H9 (cell line): ENCODE measurements around the gene HOXA9. TPM values are rescaled to one million over a fixed set of nuclear protein-coding genes. Genes with fewer than 3 reads are reported as not detected.
A peak's percentile ranks its signal among the peaks of the same experiment; 100 is the strongest.

Experiments
- DNase-seq: peaks from one replicate; pipeline ENCODE4 v3.0.0-alpha.2; 2017
- H2AFZ ChIP-seq: one replicate; pipeline ENCODE4 v1.6.1; 2013; ENCODE audit warnings: mild to moderate bottlenecking, low read length, control low read depth, moderate library complexity
- H2AK5ac ChIP-seq: 2 replicates; pipeline ENCODE4 v1.6.1; 2013; ENCODE audit warnings: low read length, control low read depth, mixed read lengths; ENCODE audit not compliant: insufficient read length
- H2BK120ac ChIP-seq: one replicate; pipeline ENCODE4 v1.6.1; 2013; ENCODE audit warnings: low read depth, mild to moderate bottlenecking, low read length, control low read depth, inconsistent platforms; ENCODE audit not compliant: poor library complexity, severe bottlenecking
- H2BK12ac ChIP-seq: 2 replicates; pipeline ENCODE4 v1.6.1; 2013; ENCODE audit warnings: low read length, control low read depth, mixed read lengths, low read depth; ENCODE audit not compliant: insufficient read length
- H2BK15ac ChIP-seq: 2 replicates; pipeline ENCODE4 v1.6.1; 2013; ENCODE audit warnings: low read depth, low read length, control low read depth
- H2BK20ac ChIP-seq: one replicate; pipeline ENCODE4 v1.6.1; 2013; ENCODE audit warnings: low read depth, mild to moderate bottlenecking, low read length, control low read depth, inconsistent platforms; ENCODE audit not compliant: poor library complexity, severe bottlenecking
- H2BK5ac ChIP-seq: 2 replicates; pipeline ENCODE4 v1.6.1; 2013; ENCODE audit warnings: low read length, control low read depth, mixed read lengths; ENCODE audit not compliant: insufficient read length
- H3K14ac ChIP-seq: 2 replicates; pipeline ENCODE4 v1.6.1; 2013; ENCODE audit warnings: low read length, control low read depth; ENCODE audit not compliant: insufficient read depth
- H3K18ac ChIP-seq: 2 replicates; pipeline ENCODE4 v1.6.1; 2013; ENCODE audit warnings: low read depth, mild to moderate bottlenecking, mixed read lengths, low read length, control low read depth; ENCODE audit not compliant: insufficient read length
- H3K23ac ChIP-seq: 2 replicates; pipeline ENCODE4 v1.6.1; 2013; ENCODE audit warnings: low read length, control low read depth, mixed read lengths, low read depth; ENCODE audit not compliant: insufficient read length
- H3K23me2 ChIP-seq: 2 replicates; pipeline ENCODE4 v1.6.1; 2013; ENCODE audit warnings: low read depth, mild to moderate bottlenecking, mixed read lengths, low read length, control low read depth; ENCODE audit not compliant: insufficient read length, poor library complexity, severe bottlenecking
- H3K27ac ChIP-seq: 2 replicates; pipeline ENCODE4 v1.5.1; 2013; ENCODE audit warnings: low read length, control low read depth, mixed read lengths, low read depth; ENCODE audit not compliant: insufficient read length
- H3K27me3 ChIP-seq: 2 replicates; pipeline ENCODE4 v1.6.1; 2013; ENCODE audit warnings: low read length, control low read depth, inconsistent platforms; ENCODE audit not compliant: insufficient read depth
- H3K4ac ChIP-seq: 2 replicates; pipeline ENCODE4 v1.6.1; 2013; ENCODE audit warnings: low read depth, mild to moderate bottlenecking, control low read depth, inconsistent platforms, low read length, moderate library complexity
- H3K4me1 ChIP-seq: 2 replicates; pipeline ENCODE4 v1.6.1; 2013; ENCODE audit warnings: low read length, control low read depth, inconsistent platforms; ENCODE audit not compliant: insufficient read depth
- H3K4me2 ChIP-seq: 2 replicates; pipeline ENCODE4 v1.6.1; 2013; ENCODE audit warnings: low read length, control low read depth, mixed read lengths; ENCODE audit not compliant: insufficient read length, insufficient read depth
- H3K56ac ChIP-seq: 2 replicates; pipeline ENCODE4 v1.6.1; 2013; ENCODE audit warnings: low read depth, mild to moderate bottlenecking, mixed read lengths, low read length, control low read depth; ENCODE audit not compliant: insufficient read length
- H3K79me1 ChIP-seq: 2 replicates; pipeline ENCODE4 v1.6.1; 2013; ENCODE audit warnings: low read depth, mild to moderate bottlenecking, moderate library complexity, low read length, control low read depth, inconsistent platforms; ENCODE audit not compliant: insufficient read depth, poor library complexity, severe bottlenecking
- H3K79me2 ChIP-seq: 2 replicates; pipeline ENCODE4 v1.6.1; 2013; ENCODE audit warnings: low read length, control low read depth, inconsistent platforms; ENCODE audit not compliant: insufficient read depth
- H3K9ac ChIP-seq: 2 replicates; pipeline ENCODE4 v1.6.1; 2013; ENCODE audit warnings: low read length, control low read depth, mixed read lengths; ENCODE audit not compliant: insufficient read length; ENCODE audit errors: extremely low read depth
- H3K9me3 ChIP-seq: one replicate; pipeline ENCODE4 v1.6.1; 2013; ENCODE audit warnings: low read depth, low read length, inconsistent platforms; ENCODE audit not compliant: control insufficient read depth
- H3T11ph ChIP-seq: one replicate; pipeline ENCODE4 v1.6.1; 2013; ENCODE audit warnings: mild to moderate bottlenecking, low read length, control low read depth, inconsistent platforms
- H4K20me1 ChIP-seq: one replicate; pipeline ENCODE4 v1.6.1; 2013; ENCODE audit not compliant: control insufficient read depth, insufficient read length, insufficient read depth
- H4K5ac ChIP-seq: 2 replicates; pipeline ENCODE4 v1.6.1; 2013; ENCODE audit warnings: low read depth, mild to moderate bottlenecking, mixed read lengths, low read length, control low read depth; ENCODE audit not compliant: insufficient read length
- H4K8ac ChIP-seq: replicated peaks from 2 replicates; pipeline ENCODE4 v1.6.1; 2013; ENCODE audit warnings: low read length, control low read depth, mixed read lengths, low read depth; ENCODE audit not compliant: insufficient read length
- H4K91ac ChIP-seq: 2 replicates; pipeline ENCODE4 v1.6.1; 2013; ENCODE audit warnings: low read depth, mild to moderate bottlenecking, moderate library complexity, mixed read lengths, low read length, control low read depth; ENCODE audit not compliant: insufficient read length
- H3K27ac Mint-ChIP-seq, 3 experiments: 2 replicates in 2 of 3; 3 replicates in 1 of 3; pipeline ENCODE4 v1.8.0; 2020 to 2021; ENCODE audit warnings: mixed read lengths in 3 of 3, mild to moderate bottlenecking in 1 of 3, moderate library complexity in 1 of 3
- H3K27me3 Mint-ChIP-seq: 2 replicates; pipeline ENCODE4 v1.8.0; 2021; ENCODE audit warnings: low read depth, mild to moderate bottlenecking, moderate library complexity, mixed read lengths
- H3K36me3 Mint-ChIP-seq, 3 experiments: 2 replicates in 2 of 3; 3 replicates in 1 of 3; pipeline ENCODE4 v1.8.0; 2020 to 2021; ENCODE audit warnings: low read depth in 3 of 3, mixed read lengths in 3 of 3; ENCODE audit not compliant: insufficient read depth in 1 of 3
- H3K4me1 Mint-ChIP-seq, 2 experiments: 2 replicates each; pipeline ENCODE4 v1.8.0; 2020; ENCODE audit warnings: mixed read lengths in 2 of 2
- H3K4me3 Mint-ChIP-seq, 2 experiments: 2 replicates in 1 of 2; 3 replicates in 1 of 2; pipeline ENCODE4 v1.8.0; 2020 to 2021; ENCODE audit warnings: mild to moderate bottlenecking in 2 of 2, mixed read lengths in 2 of 2, moderate library complexity in 1 of 2
- H3K9me3 Mint-ChIP-seq, 2 experiments: 2 replicates in 1 of 2; 3 replicates in 1 of 2; pipeline ENCODE4 v1.8.0; 2020; ENCODE audit warnings: mild to moderate bottlenecking in 2 of 2, mixed read lengths in 2 of 2, moderate library complexity in 1 of 2
- CTCF ChIP-seq: fragments of 200-600 bp; sonication (generic); conservative IDR thresholded peaks from 3 replicates; pipeline ENCODE4 v1.8.0; 2021; ENCODE audit warnings: antibody characterized with exemption, mild to moderate bottlenecking
- WGBS: extraction: QIAGEN DNeasy Blood & Tissue Kit; methylation state at CpG from one replicate; pipeline ENCODE4 v1.1.7; 2013; ENCODE audit warnings: missing lambda C conversion rate, low lambda C conversion rate, mixed read lengths; ENCODE audit not compliant: insufficient read length; ENCODE audit errors: extremely low coverage; 5-methylcytosine and 5-hydroxymethylcytosine counted together
- total RNA-seq: library from RNA; stranded (reverse); gene quantifications from 2 replicates; pipeline ENCODE4 v1.2.1, GENCODE V29; 2021

HOXA9 gene
- total RNA-seq, 1 experiment from 2014 or later, result not detected

- no peak overlapping the region for H4K91ac ChIP-seq
- H3K4me3 Mint-ChIP-seq, result peak overlapping the region in 1 of 2 experiments; percentile 21; a peak in 1 of 5 replicates
- H3K27ac ChIP-seq, result no peak overlapping the region
- H2AK5ac ChIP-seq, result no peak overlapping the region
- no peak overlapping the region for H3K9ac ChIP-seq
- H3K27me3 Mint-ChIP-seq, result peaks cover 98% of the 10 kb centered on the region
- H3K18ac ChIP-seq, result no peak overlapping the region
- no peaks in the 10 kb centered on the region; a peak in 1 of 7 replicates for H3K36me3 Mint-ChIP-seq
- no peak overlapping the region for H3T11ph ChIP-seq
- H3K27me3 ChIP-seq, result peaks cover 97% of the 10 kb centered on the region
- H4K5ac ChIP-seq, result no peak overlapping the region
- H3K4me1 Mint-ChIP-seq, result peaks cover 0 to 6% of the 10 kb centered on the region in 2 experiments; a peak in 2 of 4 replicates
- H3K56ac ChIP-seq, result no peak overlapping the region
- H2AFZ ChIP-seq, result no peak overlapping the region
- no peaks in the 10 kb centered on the region for H3K79me2 ChIP-seq
- TF ChIP-seq CTCF, result no peak
- H3K14ac ChIP-seq, result no peak overlapping the region
- no peaks in the 10 kb centered on the region for H3K9me3 ChIP-seq
- peak overlapping the region in 1 of 3 experiments; percentile 68; a peak in 1 of 7 replicates for H3K27ac Mint-ChIP-seq
- no peak overlapping the region for H2BK20ac ChIP-seq
- no peak overlapping the region for H2BK15ac ChIP-seq
- H3K23me2 ChIP-seq, result no peaks in the 10 kb centered on the region
- no peaks in the 10 kb centered on the region for H3K79me1 ChIP-seq
- no peak overlapping the region for H3K4ac ChIP-seq
- DNase-seq, result peak; percentile 56
- H2BK12ac ChIP-seq, result no peak overlapping the region
- H4K8ac ChIP-seq, result no peak overlapping the region
- no peaks in the 10 kb centered on the region for H4K20me1 ChIP-seq
- no peaks in the 10 kb centered on the region for H3K4me1 ChIP-seq
- no CpG with 5 or more reads among the region's 30 CpGs for WGBS
- peaks cover 6 to 23% of the 10 kb centered on the region in 2 experiments for H3K9me3 Mint-ChIP-seq
- no peak overlapping the region for H2BK120ac ChIP-seq
- H2BK5ac ChIP-seq, result no peak overlapping the region
- H3K4me2 ChIP-seq, result no peak overlapping the region
- H3K23ac ChIP-seq, result no peak overlapping the region
Measured at GRCh38 chr7:27171637-27172314, 6.4 kb upstream of the HOXA9 start.
